GM21381 (cell line): ENCODE measurements around the gene ZNF782.
"Not testable (repeated sequence)": the region's sequence is repeated elsewhere in the genome, so short reads cannot be mapped to it uniquely, and the experiment has no call there.

Experiments used
- ATAC-seq: cut with Tn5 transposase; IDR thresholded peaks from one replicate; pipeline ENCODE4 v1.9.1; 2021; ENCODE audit warnings: mild to moderate bottlenecking, moderate library complexity; ENCODE audit not compliant: unreplicated experiment

Gene ZNF782

GRCh38 chr9:96854651-96855273 is 448 bp upstream of the ZNF782 start:
- no peak for ATAC-seq

DNA sequence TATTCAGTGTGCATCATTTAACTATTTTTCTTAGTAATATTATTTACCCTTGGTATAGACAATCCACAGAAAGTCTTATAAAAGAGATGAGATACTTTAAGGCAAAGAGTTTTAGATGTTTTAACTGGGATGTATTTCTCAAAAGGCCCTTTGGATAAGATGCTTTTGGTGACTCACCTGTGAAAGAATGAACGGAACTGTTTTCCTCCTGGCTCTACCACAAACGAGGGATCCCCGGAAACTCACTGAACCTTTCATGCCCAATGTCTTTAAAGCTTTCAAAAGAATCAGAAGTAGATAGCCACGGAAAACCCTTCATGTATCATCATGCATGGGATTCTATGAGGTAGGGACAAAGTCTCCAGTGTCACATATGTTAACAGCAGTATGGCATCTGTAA is 1.6 kb downstream of the ZNF782 start:
- ATAC-seq: no peak

GRCh38 chr9:96844040-96844439 is 10.3 kb downstream of the ZNF782 start:
- ATAC-seq: no peak

DNA sequence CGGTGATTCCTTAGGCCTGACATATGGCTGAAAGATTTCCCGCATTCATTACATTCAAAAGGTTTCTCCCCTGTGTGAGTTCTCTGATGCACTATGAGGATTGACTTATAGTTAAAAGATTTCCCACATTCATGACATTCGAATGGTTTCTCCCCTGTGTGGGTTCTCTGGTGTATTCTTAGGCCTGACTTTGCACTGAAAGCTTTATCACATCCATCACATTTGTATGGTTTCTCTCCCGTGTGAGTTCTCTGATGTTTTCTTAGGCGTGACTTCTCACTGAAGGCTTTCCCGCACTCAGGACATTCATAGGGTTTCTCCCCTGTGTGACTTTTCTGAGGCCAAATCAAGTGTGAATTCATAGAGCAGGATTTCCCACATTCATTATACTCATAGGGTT is 35.8 kb downstream of the ZNF782 start:
- no peak for ATAC-seq

GRCh38 chr9:96817973-96818372 is 36.3 kb downstream of the ZNF782 start:
- no peak for ATAC-seq

GRCh38 chr9:96813607-96814006 is 40.7 kb downstream of the ZNF782 start:
- ATAC-seq: no peak

GRCh38 chr9:96798959-96799358 is 55.4 kb downstream of the ZNF782 start:
- ATAC-seq: not testable (repeated sequence)

GRCh38 chr9:96784021-96784420 is 70.3 kb downstream of the ZNF782 start:
- ATAC-seq: no peak

DNA sequence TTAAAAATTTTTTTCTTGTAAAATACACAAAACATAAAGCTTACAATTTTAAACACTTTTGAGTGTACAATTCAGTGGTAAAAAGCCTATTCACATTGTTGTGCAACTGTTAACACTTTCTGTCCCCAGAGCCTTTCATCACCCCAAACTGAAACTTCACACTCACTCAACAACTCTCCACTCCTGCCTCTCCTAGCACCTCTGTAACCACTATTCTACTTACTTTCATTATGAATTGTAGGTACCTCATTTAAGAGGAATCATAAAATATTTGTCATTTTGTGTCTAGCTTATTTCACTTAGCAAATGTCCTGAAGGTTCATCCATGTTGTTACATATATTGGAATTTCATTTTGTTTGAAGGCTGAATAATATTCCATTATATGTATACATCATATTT is 72.1 kb downstream of the ZNF782 start:
- ATAC-seq: no peak

DNA sequence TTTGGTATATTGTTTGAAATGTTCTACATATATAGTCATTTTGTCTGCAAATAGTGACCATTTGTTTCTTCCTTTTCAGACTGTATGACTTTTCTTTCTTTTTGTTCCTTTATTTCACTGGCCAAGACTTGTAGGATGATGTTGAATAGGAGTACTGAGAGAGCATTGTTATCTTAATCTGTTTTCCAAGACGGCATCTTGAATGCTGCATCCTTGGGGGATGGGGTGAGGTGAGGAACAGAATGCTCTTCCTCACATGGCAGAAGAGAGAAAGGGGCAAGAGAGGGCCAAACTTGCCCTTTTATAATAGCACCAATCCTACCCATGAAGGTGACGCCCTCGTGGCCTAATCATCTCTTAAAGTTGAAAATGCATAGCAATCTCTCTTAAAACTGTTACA is 72.8 kb downstream of the ZNF782 start:
- ATAC-seq: no peak

DNA sequence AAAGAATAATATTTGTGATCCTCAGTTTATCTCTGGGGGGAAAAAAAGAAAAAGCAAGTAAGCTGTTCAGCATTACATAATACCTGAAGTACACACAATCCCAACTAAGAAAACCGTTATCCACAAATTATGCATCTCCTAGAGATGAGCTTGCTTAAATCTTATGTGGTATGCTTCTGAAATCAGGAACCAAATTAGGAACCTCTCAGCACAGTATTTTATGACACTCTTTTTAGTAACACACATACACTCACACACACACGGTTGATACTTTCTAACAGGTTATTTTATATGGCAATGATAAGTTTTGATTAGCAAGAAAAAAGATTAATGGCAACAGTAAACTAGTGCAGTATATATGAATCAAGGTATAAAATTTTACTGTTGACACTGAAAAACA is 75.2 kb downstream of the ZNF782 start:
- no peak for ATAC-seq

DNA sequence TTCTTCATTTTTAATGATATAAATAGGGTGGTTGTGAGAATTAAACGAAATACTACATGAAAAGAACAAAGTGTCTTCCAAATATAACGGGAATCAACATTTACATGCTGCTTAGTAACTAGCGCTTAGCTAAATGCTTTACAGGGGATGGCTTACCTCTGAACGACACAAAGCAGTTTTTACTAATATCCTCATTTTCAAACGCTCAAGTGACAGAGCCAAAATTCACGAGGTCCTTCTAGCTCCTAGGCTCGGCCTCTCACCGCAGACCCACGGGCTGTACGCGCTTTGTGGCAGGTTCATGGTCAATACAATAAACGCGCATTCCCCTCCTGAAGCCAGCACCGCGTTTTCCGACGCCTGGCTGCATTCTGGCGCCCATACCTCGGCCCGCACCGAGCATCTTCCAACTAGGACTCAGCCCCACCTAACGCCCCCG is 76.9 kb downstream of the ZNF782 start:
- ATAC-seq: no peak

DNA sequence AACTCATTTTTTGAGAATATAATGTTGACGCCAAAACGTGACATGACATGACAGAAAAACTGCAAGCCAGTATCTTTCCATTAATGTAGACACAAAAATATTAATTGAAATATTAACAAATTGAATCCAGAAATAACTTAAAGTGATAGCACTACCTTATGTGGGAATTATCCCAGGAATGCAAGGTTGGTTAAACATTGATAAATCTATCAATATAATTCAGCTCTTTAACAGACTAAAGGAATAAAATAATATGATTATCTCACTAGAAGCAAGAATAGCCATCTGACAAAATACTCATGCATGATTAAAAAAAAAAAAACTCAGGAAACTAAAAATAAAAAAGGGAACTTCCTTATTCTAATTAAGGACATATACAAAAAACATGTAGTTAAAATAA is 83.2 kb downstream of the ZNF782 start:
- no peak for ATAC-seq

DNA sequence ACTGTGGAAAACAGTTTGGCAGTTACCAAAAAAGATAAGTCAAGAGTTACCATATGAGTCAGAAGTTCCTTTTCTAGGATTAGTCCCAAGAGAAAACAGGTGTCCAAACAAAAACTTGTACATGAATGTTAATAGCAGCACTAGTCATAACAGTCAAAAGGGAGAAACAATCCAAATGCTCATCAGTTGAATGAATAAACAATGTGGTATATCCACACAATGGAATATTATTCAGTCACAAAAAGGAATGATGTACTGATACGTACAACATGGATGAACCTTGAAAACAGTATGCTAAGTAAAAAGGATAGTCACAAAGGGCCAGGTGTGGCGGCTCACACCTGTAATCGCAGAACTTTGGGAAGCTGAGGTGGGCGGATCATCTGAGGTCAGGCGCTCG is 84.3 kb downstream of the ZNF782 start:
- no peak for ATAC-seq
